ENCODE results near the gene SIN3B. TPM values are rescaled to one million over a fixed set of nuclear protein-coding genes. Genes with fewer than 3 reads are reported as not detected.
A peak's percentile ranks its signal among the peaks of the same experiment; 100 is the strongest.

The SIN3B gene
- total RNA-seq, 1 donor: 24.2 TPM

DNA sequence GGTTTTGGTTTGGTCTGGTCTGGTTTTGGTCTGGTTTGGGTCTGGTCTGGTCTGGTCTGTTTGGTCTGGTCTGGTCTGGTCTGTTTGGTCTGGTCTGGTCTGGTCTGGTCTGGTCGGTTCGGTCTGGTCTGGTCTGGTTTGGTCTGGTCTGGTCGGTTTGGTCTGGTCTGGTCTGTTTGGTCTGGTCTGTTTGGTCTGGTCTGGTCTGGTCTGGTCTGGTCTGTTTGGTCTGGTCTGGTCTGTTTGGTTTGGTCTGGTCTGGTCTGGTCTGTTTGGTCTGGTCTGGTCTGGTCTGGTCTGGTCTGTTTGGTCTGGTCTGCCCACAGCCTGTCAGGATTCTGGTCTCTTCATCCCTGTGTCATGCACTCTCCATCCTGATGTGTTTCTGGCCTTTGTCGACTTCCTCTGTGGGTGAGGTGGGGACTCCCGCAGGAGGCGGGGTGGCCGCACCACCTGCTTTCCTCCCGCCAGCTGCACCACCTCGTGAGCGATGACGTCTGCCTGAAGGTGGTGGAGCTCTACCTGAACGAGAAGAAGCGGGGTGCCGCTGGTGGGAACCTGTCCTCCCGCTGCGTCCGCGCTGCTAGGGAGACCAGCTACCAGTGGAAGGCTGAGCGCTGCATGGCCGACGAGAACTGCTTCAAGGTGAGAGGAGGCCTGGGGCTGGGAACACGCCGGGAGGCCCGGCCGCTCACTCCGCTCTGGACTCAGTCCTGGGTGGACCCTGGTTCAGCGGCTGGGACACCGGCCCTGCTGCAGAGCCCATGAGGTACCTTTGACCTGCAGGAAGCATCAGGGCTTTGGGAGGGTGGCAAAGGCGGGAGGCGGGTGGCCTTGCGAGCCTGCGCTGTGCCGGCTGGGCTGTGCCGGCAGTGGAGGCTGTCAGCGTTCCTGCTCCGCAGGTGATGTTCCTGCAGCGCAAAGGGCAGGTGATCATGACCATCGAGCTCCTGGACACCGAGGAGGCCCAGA is 46.7 kb downstream of the SIN3B start:
- H3K4me3 ChIP-seq (ENCODE audit: insufficient read depth, low read length): no peak overlapping the region
- peaks cover 18% of the 10 kb centered on the region for H3K79me2 ChIP-seq (ENCODE audit: insufficient read depth, low read length)
- H2AFZ ChIP-seq (ENCODE audit: low read length): no peak overlapping the region
- no peaks in the 10 kb centered on the region for H3K9me3 ChIP-seq (ENCODE audit: low read depth, low read length)
- H4K20me1 ChIP-seq (ENCODE audit: insufficient read depth, low read length): peaks cover 43% of the 10 kb centered on the region
- H3K27me3 ChIP-seq (ENCODE audit: insufficient read depth, low read length): no peaks in the 10 kb centered on the region
- DNase-seq (ENCODE audit: insufficient read length, low spot score, missing footprints): no peak
- H3K36me3 ChIP-seq (ENCODE audit: insufficient read depth, low read length): peaks cover 45% of the 10 kb centered on the region
- TF ChIP-seq, protein P1, sequence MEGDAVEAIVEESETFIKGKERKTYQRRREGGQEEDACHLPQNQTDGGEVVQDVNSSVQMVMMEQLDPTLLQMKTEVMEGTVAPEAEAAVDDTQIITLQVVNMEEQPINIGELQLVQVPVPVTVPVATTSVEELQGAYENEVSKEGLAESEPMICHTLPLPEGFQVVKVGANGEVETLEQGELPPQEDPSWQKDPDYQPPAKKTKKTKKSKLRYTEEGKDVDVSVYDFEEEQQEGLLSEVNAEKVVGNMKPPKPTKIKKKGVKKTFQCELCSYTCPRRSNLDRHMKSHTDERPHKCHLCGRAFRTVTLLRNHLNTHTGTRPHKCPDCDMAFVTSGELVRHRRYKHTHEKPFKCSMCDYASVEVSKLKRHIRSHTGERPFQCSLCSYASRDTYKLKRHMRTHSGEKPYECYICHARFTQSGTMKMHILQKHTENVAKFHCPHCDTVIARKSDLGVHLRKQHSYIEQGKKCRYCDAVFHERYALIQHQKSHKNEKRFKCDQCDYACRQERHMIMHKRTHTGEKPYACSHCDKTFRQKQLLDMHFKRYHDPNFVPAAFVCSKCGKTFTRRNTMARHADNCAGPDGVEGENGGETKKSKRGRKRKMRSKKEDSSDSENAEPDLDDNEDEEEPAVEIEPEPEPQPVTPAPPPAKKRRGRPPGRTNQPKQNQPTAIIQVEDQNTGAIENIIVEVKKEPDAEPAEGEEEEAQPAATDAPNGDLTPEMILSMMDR (IDR thresholded peaks at IDR 0.05; ENCODE audit: extremely low read depth, low read depth, low read length): no peak
- H3K4me2 ChIP-seq (ENCODE audit: insufficient read depth, low read length): no peak overlapping the region
- peaks cover 3% of the 10 kb centered on the region for H3K4me1 ChIP-seq (ENCODE audit: insufficient read depth, low read length)
- H3K27ac ChIP-seq (ENCODE audit: low read depth, low read length): no peak overlapping the region

DNA sequence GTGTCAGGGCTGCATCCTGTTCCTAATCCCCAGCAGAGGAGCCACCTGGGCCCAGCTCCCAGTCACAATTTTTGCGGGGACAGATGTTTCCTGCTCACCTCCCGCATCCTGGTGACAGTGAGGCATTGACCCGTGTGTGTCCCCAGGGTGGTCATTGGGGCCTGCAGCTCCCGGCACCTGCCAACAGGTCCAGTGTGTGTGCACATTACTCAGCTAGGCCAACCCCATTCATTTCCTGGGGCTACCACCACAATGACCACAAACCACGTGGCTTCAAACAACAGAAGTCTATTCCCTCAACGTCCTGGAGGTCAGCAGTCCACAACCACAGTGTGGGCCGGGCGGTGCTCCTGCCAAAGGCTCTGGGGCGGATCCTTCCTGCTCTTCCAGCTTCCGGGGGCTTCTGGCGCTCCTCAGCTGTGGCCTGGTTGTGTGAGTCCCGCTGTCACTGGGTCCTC is 47.7 kb downstream of the SIN3B start:
- no peak overlapping the region for H2AFZ ChIP-seq (ENCODE audit: low read length)
- peaks cover 4% of the 10 kb centered on the region for H3K9me3 ChIP-seq (ENCODE audit: low read depth, low read length)
- H3K79me2 ChIP-seq (ENCODE audit: insufficient read depth, low read length): peaks cover 18% of the 10 kb centered on the region
- no peak overlapping the region for H3K27ac ChIP-seq (ENCODE audit: low read depth, low read length)
- DNase-seq (ENCODE audit: insufficient read length, low spot score, missing footprints): peak; percentile 92
- TF ChIP-seq, protein P1 (IDR thresholded peaks at IDR 0.05; ENCODE audit: extremely low read depth, low read depth, low read length): no peak
- no peaks in the 10 kb centered on the region for H3K27me3 ChIP-seq (ENCODE audit: insufficient read depth, low read length)
- H3K4me1 ChIP-seq (ENCODE audit: insufficient read depth, low read length): peaks cover 3% of the 10 kb centered on the region
- H3K4me2 ChIP-seq (ENCODE audit: insufficient read depth, low read length): no peak overlapping the region
- H3K36me3 ChIP-seq (ENCODE audit: insufficient read depth, low read length): peaks cover 34% of the 10 kb centered on the region
- peaks cover 40% of the 10 kb centered on the region for H4K20me1 ChIP-seq (ENCODE audit: insufficient read depth, low read length)
- no peak overlapping the region for H3K4me3 ChIP-seq (ENCODE audit: insufficient read depth, low read length)

DNA sequence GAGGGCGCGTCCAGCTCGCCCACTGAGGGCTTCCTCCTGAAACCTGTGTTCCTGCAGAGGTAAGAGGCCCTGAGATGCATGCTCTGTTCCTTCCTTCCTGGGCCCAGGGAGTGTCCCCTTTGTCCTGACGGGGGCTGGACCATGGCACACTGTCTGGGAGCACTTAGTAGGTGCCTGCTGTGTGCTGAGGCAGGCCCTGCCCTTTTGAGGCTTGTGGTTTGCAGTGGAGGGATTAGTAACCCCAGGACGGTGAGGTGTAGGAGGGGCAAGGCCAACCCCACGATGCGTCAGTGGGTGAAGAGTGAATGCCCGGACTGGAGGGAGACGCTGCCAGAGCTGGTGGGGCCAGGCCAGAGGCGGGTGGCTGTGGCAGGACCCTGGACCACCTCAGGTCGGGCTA is 48.4 kb downstream of the SIN3B start:
- H3K4me1 ChIP-seq (ENCODE audit: insufficient read depth, low read length): peaks cover 3% of the 10 kb centered on the region
- H3K27me3 ChIP-seq (ENCODE audit: insufficient read depth, low read length): no peaks in the 10 kb centered on the region
- no peak overlapping the region for H3K4me2 ChIP-seq (ENCODE audit: insufficient read depth, low read length)
- DNase-seq (ENCODE audit: insufficient read length, low spot score, missing footprints): no peak
- H4K20me1 ChIP-seq (ENCODE audit: insufficient read depth, low read length): peaks cover 40% of the 10 kb centered on the region
- peaks cover 18% of the 10 kb centered on the region for H3K79me2 ChIP-seq (ENCODE audit: insufficient read depth, low read length)
- TF ChIP-seq, protein P1 (IDR thresholded peaks at IDR 0.05; ENCODE audit: extremely low read depth, low read depth, low read length): no peak
- H3K27ac ChIP-seq (ENCODE audit: low read depth, low read length): no peak overlapping the region
- peaks cover 8% of the 10 kb centered on the region for H3K9me3 ChIP-seq (ENCODE audit: low read depth, low read length)
- H3K4me3 ChIP-seq (ENCODE audit: insufficient read depth, low read length): no peak overlapping the region
- peaks cover 33% of the 10 kb centered on the region for H3K36me3 ChIP-seq (ENCODE audit: insufficient read depth, low read length)
- H2AFZ ChIP-seq (ENCODE audit: low read length): no peak overlapping the region
